Right forelimb (tissue), 1 donor: ENCODE results near the gene FUOM.
"Not testable (repeated sequence)": the region's sequence is repeated elsewhere in the genome, so short reads cannot be mapped to it uniquely, and the experiment has no call there.

Experiments used
- DNase-seq: peaks from one replicate; pipeline ENCODE4 v3.0.0-alpha.2; 2018

FUOM gene

DNA sequence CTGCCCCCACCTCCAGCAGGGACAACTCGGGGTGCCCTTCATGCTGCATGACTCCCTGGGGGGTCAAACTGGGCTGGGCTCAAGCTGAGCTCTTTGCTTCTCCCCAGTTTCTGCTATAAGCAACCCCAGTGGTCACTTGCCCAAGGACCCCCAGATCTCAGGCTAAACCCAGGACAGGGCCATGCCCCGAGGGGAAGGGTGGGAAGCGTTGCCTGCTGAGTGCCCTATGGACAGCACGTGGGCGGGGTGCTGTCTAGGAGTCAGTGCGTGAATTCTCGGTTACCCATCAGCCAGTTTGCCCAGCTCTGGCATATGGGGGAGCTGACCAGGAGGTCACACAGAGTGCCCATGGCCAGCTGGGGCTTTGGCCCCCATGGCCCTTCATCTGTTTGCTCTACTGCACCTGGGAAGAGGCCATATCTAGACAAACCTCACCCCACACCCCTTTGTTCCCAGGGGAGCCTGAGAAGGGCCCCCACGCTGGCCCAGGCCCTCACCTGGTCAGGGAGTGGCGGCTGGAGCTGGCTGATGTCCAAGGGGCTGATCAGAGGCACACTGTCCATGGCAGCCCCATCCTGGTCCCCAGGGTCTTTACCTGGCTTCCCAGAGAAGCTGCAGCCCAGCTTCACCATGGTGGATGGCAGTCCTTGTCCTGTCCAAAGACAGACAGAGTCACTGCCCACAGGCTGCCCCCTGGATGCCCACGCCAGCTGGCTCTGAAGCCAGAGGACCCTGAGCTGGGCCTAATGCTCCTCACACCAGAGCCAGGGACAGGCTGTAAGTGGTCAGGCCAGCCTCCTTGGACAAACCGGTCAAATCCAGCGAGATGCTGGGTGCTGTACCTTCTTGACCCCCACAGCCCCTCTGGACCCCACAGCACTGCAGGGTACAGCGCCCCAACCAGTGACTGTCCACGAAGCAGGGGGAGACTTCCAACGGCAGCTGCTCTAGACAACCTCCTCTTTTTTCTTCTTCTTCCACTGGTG lies 29.2 kb downstream of the FUOM start:
- no peak for DNase-seq

DNA sequence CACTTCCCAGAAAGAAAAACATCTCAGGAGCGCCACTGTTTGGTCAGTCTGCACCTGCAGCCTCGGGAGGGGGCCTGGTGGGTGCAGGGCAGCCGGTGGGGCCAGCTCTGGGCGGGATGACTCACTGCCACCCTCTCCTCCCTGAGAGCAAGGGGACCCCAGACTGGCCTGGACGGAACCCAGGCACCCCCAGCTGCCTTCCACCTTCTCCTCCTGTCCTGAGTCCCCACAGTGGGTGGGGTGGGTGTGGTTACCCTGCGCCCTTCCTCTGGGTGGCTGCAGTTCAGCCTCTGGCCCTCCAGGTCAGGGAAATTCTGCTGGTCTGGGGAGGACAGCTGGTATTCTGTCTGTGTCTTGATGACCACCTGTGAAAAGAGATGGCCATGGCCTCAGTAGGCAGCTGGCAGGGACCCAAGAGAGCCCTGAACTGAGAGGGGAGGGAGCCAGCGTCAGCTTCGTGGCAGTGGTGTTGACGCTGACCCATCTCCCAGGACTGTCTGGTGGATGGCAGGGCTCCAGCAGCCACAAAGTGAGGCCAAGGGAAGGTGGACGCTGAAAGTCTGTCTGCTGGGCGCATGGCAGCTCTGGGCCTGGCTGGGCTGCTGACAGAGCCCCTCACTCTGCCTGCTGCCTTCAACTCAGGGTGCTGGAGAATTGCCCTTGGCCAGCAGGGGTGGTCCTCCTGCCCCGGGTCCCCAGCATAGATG lies 30.0 kb downstream of the FUOM start:
- no peak for DNase-seq

DNA sequence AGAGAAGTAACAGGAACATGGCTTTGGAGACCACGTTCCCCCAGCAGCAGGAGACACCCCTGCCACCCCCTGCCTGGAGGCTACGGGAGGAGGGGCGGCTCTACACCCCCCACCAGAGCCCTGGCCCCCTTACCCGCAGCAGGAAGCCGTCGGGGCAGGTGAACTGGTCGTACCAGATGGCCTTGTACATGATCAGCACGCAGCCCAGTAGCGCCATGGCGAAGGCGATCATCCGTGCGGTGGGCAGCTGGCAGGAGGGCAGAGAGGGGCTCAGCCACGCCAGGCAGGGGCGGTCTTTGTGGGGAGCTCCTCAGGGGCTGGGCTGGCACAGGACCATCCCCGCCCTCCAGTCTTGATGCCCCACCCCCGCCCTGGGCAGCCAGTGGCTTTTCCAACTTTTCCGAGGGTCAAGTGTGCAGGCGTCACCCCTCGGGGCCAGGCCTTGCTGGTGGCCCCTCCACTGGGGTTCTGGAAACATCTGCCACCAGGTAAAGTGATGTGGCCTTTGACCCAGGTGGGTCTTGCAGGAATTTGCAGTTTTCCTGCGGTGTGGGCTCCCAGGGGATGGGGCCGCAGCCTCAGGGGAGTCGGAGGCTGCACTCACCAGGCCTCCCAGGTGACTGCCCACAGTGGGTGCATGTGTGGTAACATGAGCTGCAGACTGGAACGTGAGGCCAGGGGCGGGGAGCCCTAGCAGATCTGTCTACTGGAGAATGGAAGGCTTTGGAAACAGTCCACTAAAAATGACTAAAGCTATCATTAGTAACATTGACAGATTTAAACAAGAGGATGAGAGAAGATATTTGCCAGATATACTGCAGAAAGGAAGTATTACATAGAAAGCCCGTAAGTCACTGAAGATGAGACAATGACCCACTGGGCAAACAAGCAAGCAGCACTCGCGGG lies 30.8 kb downstream of the FUOM start:
- DNase-seq: no peak

DNA sequence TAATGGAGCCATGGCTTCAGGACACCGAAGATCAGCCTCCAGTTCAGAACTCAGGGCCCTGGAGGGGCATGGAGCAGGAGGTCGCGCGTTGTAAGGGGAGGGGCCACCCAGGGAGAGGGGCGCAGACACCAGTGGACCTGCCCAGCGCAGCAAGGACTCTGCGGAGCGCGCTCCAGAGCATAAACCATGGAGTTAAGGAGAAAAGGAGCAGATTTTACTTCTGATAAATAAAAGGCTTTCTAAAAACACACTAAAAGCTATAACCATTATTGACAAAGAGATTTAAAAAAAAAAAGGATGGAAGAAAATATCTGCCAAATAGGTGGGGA lies 31.6 kb downstream of the FUOM start:
- no peak for DNase-seq

GRCh38 chr10:133325440-133326222 lies 32.2 kb downstream of the FUOM start:
- no peak for DNase-seq

- DNase-seq: no peak
Measured at GRCh38 chr10:133324857-133325260, 33.0 kb downstream of the FUOM start.

DNA sequence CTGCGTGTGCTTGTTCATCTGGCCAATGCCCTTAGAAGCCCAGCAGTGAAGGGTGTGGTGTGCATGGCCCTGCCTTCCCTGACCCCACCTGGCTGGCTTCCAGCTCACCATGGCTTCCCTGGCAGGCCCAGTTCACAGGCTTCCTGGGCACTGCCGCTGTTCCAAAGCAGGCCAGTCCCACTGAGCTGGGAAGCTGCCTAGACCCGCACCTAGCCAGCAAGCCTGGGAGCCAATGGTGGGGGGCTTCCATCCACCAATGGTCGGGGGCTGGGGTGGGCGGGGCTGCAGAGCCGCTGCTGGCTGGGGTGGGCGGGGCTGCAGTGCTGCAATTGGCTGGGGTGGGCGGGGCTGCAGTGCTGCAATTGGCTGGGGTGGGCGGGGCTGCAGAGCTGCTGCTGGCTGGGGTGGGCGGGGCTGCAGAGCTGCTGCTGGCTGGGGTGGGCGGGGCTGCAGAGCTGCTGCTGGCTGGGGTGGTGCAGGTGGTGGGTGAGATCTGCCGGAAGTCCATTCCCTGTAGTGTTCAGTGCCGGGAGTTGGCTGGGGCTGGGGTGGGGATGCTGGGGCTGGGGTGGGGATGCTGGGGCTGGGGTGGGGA lies 33.5 kb downstream of the FUOM start:
- no peak for DNase-seq

- not testable (repeated sequence) for DNase-seq
Measured at GRCh38 chr10:133322064-133322709, 35.6 kb downstream of the FUOM start.

- not testable (repeated sequence) for DNase-seq
Measured at GRCh38 chr10:133320852-133321422, 36.9 kb downstream of the FUOM start.

- no peak for DNase-seq
Measured at GRCh38 chr10:133318494-133319127, 39.2 kb downstream of the FUOM start.

- no peak for DNase-seq
Measured at GRCh38 chr10:133316732-133317131, 41.1 kb downstream of the FUOM start.

DNA sequence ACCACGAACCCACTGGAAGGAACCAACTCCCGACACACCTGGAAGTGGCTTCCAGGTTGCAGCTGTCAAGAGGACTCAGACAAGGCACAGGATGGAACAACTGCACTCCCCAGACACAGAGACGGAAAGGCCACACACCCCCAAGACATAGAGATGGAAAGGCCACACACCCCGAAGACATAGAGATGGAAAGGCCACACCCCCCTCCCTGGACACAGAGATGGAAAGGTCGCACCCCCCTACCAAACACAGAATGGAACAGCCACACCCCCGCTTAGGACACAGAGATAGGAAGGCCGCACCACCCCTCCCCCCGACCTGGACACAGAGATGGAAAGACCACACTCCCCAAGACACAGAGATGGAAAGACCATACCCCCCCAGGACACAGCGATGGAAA lies 41.6 kb downstream of the FUOM start:
- DNase-seq: no peak

DNA sequence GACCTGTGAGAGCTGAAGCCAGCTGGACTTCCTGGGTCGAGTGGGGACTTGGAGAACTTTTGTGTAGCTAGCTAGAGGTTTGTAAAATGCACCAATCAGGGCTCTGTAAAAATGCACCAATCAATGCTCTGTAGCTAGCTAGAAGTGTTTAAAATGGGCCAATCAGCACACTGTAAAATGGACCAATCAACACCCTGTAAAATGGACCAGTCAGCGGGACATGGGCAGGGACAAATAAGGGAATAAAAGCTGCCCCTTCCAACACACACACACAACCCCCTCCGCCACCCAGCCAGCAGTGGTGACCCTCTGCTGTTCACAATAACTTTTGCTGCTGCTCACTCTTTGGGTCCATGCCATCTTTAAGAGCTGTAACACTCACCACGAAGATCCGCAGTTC lies 42.0 kb downstream of the FUOM start:
- no peak for DNase-seq

DNA sequence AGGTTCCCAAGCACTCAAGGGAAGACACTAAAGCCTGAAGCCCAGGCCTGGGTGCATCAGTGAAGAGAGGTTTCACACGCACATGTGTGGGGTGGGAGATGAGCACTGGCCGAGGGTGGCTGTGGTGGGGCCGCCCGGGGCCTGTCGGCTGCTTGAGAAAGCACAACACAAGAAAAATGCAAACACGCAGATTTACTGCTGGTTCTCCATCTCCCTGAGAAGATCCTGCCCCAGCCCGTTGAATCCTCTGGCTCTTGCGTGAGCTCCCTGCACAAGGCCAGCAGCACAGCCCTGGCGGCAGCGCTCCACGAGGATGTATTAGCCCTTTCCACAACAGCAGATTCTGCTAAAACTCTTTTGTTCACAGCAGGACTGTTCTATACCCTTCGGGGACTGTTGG lies 42.9 kb downstream of the FUOM start:
- DNase-seq: no peak

GRCh38 chr10:133313192-133313591 lies 44.6 kb downstream of the FUOM start:
- no peak for DNase-seq

- no peak for DNase-seq
Measured at GRCh38 chr10:133312769-133313145, 45.1 kb downstream of the FUOM start.

DNA sequence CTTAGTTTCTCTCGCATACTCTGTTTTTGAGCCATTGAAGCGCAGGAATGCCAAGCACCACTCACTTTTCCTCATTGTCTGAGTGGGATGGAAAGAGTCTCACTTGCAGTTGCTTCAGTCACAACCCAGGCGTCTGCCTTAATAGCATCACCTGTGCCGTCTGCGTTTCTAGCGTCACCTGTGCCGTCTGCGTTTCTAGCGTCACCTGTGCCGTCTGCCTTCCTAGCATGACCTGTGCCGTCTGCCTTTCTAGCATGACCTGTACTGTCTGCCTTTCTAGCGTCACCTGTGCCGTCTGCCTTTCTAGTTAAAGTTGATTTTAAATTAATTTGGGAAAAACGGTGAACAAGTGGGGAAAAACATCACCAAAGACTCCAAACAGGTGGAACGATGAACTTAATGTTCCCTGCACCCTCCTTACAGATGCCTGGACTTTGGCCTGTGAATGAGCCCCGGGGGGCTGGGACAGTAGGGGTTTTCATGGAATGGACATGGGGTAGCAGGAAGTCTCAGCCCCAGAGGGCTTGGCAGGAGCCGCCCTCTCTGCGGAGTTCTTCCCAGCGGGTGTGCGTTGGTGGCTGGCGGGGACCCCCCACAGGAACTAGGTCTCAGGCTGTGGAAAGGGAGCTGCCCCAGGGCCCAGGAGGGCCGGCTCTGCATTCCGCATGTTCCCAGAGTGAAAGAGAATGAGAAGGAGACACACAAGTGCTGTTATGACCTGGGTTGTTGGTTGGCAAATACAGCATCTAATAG lies 45.6 kb downstream of the FUOM start:
- DNase-seq: no peak

DNA sequence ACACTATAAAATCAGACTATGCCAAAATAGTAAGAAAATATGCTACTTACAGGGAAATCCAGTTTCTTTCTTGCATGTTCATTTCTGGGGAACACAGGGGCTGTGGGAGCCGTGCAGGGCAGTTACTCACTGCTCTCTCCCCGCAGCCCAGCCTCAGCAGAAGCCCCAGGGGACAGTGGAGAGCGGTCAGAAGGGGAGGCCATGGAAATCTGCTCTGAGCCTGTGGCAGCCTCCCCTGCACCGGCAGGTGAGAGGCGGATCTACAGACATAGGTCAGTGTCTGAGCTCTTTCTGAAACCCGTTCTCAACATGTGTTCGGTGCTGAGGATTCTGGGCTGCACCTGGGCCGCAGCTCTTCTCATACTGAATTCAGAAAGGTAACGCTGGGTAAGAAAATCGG lies 46.2 kb downstream of the FUOM start:
- DNase-seq: no peak

GRCh38 chr10:133310789-133311188 lies 47.0 kb downstream of the FUOM start:
- DNase-seq: no peak

- DNase-seq: no peak
Measured at GRCh38 chr10:133310399-133310755, 47.4 kb downstream of the FUOM start.
